GM21619 (cell line): Measurements from ENCODE around the gene LPCAT2.

Experiments used
- ATAC-seq: cut with Tn5 transposase; IDR thresholded peaks from one replicate; pipeline ENCODE4 v1.9.1; 2021; ENCODE audit not compliant: unreplicated experiment

Gene LPCAT2

DNA sequence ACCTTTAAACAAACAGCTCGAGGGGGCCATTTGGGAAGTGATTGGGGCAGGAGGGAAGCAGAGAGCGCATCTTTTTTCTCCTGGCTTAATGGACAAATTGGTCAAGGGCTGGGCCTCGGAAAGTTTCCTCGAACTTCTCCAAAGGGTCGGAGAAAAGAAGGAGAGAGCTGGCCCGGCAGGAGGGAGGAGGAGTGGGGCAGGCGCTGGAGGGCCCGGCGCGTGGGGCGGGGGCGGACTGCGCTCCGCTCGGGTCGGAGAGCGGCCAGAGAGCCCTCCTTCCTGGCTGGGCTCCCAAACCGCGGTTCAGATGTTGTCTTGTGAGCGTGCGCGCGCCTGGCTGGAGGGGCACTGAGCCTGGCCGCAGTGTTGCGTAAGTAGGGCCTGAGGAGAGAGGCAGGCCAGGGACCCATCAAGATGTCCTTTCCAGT is 28.6 kb upstream of the LPCAT2 start:
- ATAC-seq = no peak

DNA sequence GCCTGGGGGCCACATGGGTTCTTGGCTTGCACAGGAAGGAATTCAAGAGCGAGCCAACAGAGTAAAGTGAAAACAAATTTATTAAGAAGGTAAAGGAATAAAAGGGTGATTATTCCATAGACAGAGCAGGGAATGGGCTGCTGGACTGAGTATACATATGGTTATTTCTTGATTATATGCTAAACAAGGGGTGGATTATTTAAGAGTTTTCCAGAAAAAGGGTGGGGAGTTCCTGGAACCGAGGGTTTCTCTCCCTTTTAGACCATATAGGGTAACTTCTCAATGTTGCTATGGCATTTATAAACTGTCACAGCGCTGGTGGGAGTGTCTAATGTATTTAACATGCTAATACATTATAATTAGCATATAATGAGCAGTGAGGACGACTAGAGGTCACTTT is 27.8 kb upstream of the LPCAT2 start:
- ATAC-seq = no peak

DNA sequence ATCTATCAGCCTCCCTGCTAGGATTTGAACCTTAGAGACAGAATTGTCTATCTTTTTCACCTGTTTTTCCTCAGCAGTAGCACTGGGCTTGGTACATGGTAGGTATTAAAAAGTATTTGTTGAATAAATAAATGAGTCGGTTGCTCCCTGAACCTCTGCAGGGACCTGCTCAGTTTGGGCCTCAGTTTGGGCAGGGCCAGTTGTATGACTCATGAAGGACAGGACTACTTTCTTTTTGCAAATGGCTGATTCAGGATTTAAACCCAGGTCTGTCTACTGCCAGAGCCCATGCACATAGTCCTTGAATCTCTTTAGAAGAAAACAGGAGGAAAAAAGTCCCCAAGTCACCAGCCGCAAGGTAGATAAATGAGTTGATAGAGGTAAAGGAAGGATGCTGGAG is 26.8 kb upstream of the LPCAT2 start:
- ATAC-seq = no peak

DNA sequence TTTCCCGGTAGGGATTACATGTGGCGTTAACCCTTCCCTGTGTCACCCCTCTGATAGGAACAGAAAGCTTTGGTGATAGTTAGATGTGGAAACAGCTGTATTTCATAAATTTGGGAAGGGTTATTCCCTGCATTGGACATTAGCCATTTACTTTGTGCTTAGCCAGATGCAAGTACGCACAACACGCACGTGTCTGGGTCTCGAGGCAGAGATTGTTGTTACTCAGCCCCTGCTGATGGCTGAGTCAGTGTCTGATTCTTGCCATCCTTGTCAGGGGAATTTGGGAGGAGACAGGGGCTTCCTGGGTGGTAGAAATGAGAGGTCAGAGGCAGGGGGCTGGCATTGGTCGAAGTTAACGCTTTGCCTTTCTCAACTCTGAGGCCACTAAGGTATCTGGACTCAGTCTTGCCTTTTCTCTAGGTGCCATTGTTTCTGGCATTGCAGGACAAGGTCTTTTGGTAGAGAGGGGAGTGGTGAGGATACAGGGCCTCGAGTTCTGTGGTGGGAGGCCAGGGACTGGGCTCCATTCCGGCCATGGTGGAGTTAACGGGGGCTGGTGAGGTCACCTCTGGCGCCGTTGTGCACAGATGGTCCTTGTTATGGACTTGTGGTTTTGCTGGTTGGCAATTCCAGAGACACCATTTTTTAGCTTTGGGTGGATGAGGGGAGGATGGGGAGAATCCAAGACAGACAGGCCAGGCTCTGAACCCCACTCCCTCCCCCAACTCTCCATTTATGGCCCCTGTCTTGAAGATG is 21.6 kb upstream of the LPCAT2 start:
- ATAC-seq = no peak

DNA sequence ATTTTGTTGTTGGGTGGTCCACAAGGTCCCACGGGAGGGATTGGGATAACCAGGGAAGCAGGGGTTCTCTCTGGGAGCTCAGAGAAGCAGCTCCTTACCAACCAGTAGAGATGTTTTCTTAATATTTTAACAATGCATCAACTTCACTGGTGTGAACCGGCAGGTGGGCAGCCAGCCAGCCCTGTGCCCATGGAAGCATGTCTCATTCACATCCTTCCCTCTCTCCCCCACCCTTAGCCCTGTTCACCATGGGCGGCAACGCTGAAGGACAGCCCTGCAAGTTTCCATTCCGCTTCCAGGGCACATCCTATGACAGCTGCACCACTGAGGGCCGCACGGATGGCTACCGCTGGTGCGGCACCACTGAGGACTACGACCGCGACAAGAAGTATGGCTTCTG is 20.6 kb upstream of the LPCAT2 start:
- ATAC-seq = no peak

DNA sequence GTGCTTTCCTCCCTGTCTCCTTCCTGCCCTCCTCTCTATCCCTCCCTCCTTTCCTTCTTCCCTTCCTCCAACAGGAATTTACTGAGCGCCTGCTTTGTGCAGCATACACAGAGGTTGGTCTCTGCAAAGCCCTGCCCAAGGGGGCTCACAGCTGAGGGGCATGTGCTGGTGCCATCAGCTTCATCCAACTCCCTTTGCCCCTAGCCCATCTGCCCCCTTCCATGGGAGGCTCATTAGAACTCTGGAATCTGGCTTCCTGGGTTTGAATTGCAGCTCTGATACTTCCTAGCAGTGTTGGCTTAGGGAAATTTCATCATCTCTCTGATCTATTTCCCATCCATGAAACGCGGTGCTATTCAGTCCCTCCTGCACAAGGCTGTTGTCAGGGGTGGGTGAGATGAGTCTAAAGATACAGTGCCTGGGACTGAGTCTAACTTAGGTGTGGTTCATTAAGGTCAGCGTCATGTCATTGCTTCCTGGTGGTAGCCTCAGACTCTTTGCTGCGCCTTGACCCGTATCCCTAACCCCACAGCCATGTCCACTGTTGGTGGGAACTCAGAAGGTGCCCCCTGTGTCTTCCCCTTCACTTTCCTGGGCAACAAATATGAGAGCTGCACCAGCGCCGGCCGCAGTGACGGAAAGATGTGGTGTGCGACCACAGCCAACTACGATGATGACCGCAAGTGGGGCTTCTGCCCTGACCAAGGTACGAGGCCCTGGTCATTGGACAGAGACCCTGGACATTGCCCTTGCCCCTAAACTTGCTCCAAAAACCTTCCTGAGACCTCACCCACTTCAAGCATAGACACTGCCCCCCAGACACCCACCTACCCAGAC is 19.5 kb upstream of the LPCAT2 start:
- ATAC-seq = no peak

DNA sequence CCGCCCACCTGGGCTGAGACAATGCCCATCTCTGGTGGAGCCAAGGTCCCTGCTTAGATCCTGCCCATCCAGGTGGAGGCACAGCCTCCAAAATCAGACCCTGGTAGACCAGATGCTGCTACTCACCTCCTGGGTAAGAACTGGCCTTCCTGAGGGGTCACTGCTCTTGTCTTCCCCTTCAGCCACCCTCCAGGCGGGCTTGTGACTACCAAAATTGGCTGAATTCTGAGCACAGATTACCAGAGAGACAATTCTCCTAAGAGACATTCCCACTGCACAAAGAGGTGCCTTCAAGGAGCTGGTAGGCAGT is 19.0 kb upstream of the LPCAT2 start:
- ATAC-seq = no peak

DNA sequence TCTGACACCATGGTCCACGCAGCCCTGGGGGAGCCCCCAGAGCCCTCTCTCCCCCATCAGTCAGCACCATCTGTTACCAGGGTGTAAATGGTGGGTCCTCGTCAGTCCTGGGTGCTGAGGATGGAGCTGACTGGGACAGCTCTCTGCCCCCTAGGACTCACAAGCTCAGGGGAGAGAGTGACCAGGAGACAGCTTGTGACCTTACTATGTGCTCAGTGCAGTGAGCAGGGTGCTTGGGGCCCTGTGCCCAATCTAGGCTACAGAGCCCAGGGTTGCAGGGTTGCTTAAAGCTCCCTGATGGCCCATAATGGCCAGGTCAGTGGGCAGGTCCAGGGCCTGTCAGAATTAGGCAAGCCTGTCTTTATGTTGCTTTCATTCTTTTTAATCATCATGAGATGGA is 18.6 kb upstream of the LPCAT2 start:
- ATAC-seq = no peak

DNA sequence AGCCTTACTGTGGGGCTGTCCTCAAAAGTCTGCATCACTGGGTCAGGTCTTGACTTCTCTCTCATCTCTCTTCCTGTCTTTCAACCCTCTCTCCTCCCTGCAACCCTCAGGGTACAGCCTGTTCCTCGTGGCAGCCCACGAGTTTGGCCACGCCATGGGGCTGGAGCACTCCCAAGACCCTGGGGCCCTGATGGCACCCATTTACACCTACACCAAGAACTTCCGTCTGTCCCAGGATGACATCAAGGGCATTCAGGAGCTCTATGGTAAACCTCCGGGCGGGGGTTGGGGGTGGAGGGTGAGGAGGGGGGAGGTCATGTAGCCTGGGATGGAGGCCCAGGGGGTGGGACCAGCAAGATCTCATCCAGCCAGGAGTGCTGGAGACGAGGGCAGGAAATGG is 17.2 kb upstream of the LPCAT2 start:
- no peak for ATAC-seq

DNA sequence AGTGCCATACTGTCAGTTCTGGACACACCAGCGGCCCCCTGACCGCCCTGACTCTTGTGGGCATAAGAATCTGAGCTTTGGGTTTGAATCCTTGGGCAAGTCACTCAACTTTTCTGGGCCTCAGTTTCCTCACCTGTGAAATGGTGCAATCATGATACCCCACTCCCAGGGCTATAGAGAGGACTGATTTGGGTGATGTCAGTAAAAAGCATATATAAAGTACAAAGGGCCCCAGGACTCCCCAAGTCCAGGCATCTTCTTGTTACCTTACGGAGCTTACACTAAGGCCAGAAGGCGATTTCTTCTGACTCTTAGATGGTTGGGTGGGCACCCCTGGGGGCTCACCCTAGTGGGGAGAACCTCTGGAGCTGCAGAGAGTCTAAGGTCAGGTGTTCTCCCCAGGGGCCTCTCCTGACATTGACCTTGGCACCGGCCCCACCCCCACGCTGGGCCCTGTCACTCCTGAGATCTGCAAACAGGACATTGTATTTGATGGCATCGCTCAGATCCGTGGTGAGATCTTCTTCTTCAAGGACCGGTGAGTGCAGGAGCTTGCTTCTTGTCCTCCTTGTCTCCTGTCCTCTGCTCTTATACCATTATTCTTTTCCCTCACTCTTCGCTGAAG is 16.0 kb upstream of the LPCAT2 start:
- no peak for ATAC-seq

DNA sequence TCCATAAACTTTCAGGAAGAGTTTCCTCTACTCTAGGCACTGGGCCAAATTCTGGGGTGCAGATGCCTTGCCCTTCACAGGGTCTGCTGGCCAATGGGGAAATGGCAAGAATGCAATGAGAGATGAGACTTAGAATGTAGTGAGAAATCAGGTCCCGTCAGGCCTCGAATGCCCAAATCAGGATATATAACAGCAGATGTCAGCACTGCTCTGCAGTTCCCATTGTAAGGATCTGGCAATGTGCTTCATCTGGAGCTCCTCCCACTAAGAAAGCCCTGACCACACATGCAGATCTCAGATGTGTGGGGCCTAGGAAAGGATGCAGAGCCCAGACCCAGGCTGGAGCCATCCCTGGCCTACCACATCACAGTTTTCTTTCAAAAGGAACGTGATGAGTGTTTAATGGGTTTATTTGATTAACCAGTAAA is 13.9 kb upstream of the LPCAT2 start:
- ATAC-seq = no peak

DNA sequence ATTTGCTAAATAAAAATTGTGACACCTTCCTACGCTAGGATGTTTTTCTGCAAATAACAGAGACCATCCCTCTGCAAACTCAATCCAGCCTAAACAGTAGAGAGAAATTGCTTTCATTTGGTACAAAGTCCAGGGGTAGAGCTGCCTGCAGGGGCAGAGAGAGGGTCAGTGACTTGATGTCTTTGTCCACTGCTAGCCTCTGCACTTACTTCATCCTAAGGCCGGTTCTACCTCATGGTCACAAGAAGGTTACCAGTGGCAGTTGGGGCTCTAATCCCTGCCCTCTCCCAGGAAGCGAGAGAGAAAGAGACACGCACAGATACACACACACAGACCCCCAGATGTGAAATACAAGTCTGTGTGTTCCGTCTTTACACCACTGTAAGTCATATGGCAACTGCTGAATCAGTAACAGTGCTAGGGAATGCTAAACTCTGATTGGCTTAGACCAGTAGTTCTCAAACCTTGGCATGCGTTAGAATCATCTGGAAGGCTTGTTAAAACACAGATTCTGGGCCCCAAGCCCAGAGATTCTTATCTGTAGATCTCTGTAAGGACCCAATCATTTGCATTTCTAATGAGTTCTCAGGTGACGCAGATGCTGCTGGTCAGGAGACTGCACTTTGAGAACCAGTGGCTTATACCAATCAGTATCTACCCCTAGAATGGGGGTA is 13.1 kb upstream of the LPCAT2 start:
- no peak for ATAC-seq

DNA sequence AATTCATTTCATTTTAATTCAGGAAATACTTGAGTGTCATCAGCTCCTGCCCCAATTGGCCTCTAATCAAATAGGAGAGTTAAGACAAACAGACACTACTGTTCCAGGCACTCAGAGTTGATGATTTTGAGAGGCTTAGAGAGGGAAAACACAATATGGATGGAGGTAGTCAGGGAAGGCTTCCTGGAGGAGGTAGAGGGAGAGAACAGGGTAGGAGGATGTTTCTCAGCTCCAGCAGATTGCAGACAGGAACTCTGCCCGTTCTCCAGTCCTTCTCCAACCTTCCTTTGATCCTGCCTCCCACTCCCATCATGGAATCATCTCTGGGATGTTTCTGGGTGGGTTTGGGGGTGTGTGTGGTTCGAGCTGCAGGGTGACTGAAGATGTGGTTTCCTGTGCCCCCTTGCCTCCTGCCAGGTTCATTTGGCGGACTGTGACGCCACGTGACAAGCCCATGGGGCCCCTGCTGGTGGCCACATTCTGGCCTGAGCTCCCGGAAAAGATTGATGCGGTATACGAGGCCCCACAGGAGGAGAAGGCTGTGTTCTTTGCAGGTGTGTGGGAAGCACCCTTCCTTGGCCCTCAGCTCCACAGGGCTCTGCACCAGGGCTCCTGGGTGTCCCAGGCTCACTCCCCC is 12.2 kb upstream of the LPCAT2 start:
- no peak for ATAC-seq

DNA sequence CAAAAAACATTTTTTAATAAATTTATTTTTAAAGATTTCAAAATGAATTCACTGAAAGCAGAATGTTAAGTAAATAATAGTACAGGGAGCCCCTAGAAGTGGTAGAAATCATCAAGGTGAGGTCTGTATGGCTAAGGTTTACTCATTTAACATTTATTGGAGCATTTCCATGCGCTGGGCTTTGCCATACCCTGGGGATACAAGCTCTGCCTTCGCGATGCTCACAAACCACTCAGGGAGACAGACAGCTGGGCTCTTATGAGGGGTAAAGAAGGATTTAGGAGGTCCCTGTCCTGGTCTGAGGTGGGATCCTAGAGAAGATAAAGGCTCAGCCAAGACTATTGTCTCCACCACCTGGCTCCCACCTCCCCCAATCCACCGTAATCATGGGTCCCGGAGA is 11.3 kb upstream of the LPCAT2 start:
- ATAC-seq = no peak

DNA sequence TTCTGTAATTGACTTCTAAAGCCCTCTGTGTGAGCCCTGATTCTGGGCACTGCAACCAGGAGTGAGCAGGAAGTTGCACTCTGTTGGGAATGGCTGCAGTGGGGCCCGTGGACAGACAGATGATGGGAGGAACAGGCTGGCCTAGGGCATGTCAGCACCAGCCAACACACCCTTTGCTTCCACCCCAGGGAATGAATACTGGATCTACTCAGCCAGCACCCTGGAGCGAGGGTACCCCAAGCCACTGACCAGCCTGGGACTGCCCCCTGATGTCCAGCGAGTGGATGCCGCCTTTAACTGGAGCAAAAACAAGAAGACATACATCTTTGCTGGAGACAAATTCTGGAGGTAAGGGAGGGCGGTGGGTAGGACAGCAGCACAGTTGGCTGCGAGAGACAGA is 10.8 kb upstream of the LPCAT2 start:
- ATAC-seq = no peak

DNA sequence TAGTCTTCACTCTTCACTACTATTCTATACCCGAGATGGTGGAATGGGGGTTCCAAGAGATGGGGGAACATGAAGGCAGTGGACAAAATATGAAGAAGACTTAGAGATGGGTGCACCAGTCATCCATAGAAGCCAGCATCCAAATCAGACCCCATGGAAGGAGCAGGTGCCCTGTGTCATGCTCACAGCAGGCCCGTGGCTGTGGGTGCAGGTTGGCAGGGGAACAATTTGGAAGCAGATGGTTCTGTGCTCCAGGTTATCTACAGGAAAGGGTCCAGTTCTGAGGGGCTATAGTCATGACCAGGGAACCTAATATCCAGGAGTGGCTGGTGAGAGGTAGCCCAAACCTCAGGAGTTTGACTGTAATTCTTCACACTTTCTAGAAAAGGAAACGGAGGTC is 9.6 kb upstream of the LPCAT2 start:
- ATAC-seq = no peak

DNA sequence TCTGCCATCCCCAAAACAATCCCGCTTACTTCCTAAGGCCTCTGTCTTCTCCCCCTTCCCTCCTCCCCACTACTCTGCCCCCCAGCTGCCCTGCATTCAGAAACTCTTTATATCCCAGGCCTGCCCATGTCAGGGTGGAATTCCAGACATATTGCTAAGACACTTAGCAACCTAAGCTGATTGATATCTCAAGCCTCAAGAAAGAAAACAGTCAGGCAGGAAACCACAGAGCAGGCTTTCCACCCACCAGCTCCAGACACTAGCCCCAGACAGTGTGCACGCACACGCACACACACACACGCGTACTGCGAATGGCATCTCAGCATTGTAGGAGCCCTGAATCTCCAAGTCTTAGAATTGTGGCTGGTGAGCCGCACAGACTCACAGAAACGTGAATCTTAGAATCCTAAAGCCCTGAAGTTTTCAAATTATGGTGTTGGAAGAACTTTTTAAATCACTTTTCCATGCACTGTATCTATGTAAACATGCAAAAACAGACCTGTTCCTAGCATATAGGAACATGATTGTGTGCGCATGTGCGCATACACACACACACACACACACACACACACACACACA is 8.8 kb upstream of the LPCAT2 start:
- ATAC-seq = no peak

DNA sequence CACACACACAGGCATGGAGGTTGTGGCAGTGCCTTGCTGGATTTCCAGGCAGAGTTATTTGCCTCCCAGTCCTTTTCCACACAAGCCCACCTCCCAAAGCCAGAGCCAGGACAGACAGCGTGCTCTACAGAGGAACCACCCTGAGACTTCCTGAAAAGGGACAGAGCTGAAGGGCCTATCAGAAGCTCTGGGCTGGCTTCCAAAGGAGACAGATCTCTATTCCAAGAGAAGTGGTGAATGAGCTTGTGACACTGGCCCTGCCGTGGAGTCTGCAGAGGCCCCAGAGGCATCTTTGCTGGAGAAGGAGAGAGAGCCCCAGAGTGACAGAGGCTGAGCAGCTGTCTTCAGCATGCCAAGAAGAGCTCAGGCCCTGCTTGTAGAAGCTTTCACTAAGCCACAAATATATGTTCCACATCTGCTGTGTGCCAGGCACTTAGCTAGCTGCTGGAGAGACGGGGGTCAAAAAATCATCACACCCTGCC is 8.3 kb upstream of the LPCAT2 start:
- no peak for ATAC-seq

DNA sequence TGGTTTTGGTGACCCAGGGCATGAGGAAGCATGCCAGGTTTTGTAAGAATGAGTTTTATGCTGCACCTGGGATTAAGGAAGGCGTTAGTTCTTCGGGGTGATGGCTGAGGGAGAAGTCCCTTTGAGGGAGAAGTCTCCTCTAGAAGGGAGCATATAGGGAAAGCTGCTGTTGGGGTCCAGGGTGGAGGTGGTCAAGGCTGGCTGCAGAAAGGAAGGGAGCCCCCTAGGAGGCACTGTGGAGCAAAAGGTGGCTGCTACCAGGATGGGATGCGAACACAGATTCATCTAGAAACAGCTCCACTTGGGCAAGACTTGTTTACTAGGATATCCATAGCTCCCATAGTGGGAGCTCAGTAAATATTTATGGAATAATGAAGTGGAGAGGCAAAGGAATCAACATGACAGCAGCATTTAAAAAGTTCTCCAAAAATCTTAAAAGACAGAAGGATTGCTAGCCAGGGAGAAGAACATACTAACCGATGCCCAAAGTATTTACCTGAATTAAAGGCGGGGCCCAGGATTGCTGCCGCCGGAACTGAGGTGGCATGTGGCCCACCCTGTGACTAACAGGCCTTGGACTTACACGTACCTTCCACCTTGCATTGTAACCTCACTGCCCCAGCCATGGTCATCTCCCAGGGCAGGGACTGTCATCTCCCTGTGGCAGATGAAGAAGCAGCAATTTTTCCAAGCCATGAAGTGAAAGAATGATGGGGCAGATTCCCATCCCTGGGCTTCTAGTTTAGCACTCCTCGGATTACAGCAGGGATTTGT is 7.1 kb upstream of the LPCAT2 start:
- ATAC-seq = no peak

DNA sequence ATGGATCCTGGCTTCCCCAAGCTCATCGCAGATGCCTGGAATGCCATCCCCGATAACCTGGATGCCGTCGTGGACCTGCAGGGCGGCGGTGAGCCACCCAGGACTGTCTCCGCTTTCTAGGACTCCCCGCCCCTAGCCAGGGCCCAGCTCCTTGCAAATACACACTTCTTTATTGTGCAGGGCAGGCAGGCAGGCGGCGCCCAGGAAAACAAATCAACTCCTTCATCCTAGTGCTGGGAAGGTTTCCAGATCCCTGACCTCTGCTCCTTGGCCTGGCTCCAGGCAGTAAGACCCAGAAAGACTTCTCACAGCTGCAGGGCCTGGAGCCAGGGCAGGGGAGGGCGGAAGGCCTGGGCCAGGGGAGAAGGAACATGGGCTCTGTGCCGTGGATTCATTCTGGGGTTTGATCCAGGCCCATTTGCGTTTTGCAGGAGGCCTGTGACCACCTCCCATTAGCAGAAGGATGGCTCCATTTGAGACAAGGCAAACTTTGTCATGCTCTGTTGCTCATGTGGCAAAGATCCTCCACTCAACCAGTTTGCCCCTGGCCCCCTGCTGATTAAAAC is 6.0 kb upstream of the LPCAT2 start:
- no peak for ATAC-seq
